GM21526 (cell line): ENCODE data around the gene BUD13.
"Not testable (repeated sequence)": the region's sequence is repeated elsewhere in the genome, so short reads cannot be mapped to it uniquely, and the experiment has no call there.

Experiments
- ATAC-seq: cut with Tn5 transposase; IDR thresholded peaks from one replicate; pipeline ENCODE4 v1.9.1; 2021; ENCODE audit warnings: moderate library complexity; ENCODE audit not compliant: unreplicated experiment, low FRiP score

BUD13 gene

GRCh38 chr11:116771935-116772334 is 852 bp downstream of the BUD13 start:
- peak; percentile 7 for ATAC-seq

GRCh38 chr11:116762132-116762531 is 10.7 kb downstream of the BUD13 start:
- no peak for ATAC-seq

GRCh38 chr11:116756044-116756443 is 16.7 kb downstream of the BUD13 start:
- not testable (repeated sequence) for ATAC-seq

GRCh38 chr11:116750070-116750718 is 22.6 kb downstream of the BUD13 start:
- no peak for ATAC-seq

GRCh38 chr11:116742104-116742503 is 30.7 kb downstream of the BUD13 start:
- no peak for ATAC-seq

GRCh38 chr11:116740741-116741140 is 32.0 kb downstream of the BUD13 start:
- ATAC-seq, result no peak

GRCh38 chr11:116738975-116739374 is 33.8 kb downstream of the BUD13 start:
- no peak for ATAC-seq

GRCh38 chr11:116736763-116737162 is 36.0 kb downstream of the BUD13 start:
- no peak for ATAC-seq

GRCh38 chr11:116733969-116734508 is 38.7 kb downstream of the BUD13 start:
- ATAC-seq, result no peak

GRCh38 chr11:116733043-116733755 is 39.6 kb downstream of the BUD13 start:
- ATAC-seq, result no peak

- peak; percentile 81 for ATAC-seq
Observed at GRCh38 chr11:116732271-116733042, 40.3 kb downstream of the BUD13 start.

GRCh38 chr11:116731821-116732220 is 41.0 kb downstream of the BUD13 start:
- no peak for ATAC-seq

- ATAC-seq, result no peak
Observed at GRCh38 chr11:116731097-116731761, 41.6 kb downstream of the BUD13 start.

- no peak for ATAC-seq
Observed at GRCh38 chr11:116730601-116731000, 42.2 kb downstream of the BUD13 start.

GRCh38 chr11:116730241-116730561 is 42.6 kb downstream of the BUD13 start:
- no peak for ATAC-seq

GRCh38 chr11:116729501-116730240 is 43.1 kb downstream of the BUD13 start:
- ATAC-seq, result no peak

- no peak for ATAC-seq
Observed at GRCh38 chr11:116727990-116728389, 44.8 kb downstream of the BUD13 start.

- no peak for ATAC-seq
Observed at GRCh38 chr11:116725434-116726221, 47.2 kb downstream of the BUD13 start.

- ATAC-seq, result no peak
Observed at GRCh38 chr11:116724813-116725212, 48.0 kb downstream of the BUD13 start.
